GM18498 (cell line): ENCODE results near the gene COL19A1.

Experiments used
- ATAC-seq: cut with Tn5 transposase; IDR thresholded peaks from one replicate; pipeline ENCODE4 v1.9.1; 2021; ENCODE audit warnings: mild to moderate bottlenecking, moderate library complexity; ENCODE audit not compliant: unreplicated experiment

The COL19A1 gene

GRCh38 chr6:70118670-70119069 is 252.3 kb downstream of the COL19A1 start:
- ATAC-seq, result no peak

- ATAC-seq, result no peak
Measured at GRCh38 chr6:70119218-70119835, 253.0 kb downstream of the COL19A1 start.

- no peak for ATAC-seq
Measured at GRCh38 chr6:70124443-70124842, 258.1 kb downstream of the COL19A1 start.

GRCh38 chr6:70124882-70125545 is 258.7 kb downstream of the COL19A1 start:
- ATAC-seq, result no peak

GRCh38 chr6:70125602-70126001 is 259.2 kb downstream of the COL19A1 start:
- no peak for ATAC-seq

GRCh38 chr6:70129341-70129740 is 263.0 kb downstream of the COL19A1 start:
- no peak for ATAC-seq

GRCh38 chr6:70130865-70131264 is 264.5 kb downstream of the COL19A1 start:
- ATAC-seq, result peak; percentile 11

- ATAC-seq, result peak; percentile 88
Measured at GRCh38 chr6:70131528-70131927, 265.2 kb downstream of the COL19A1 start.

GRCh38 chr6:70133246-70133645 is 266.9 kb downstream of the COL19A1 start:
- no peak for ATAC-seq

- no peak for ATAC-seq
Measured at GRCh38 chr6:70134542-70134941, 268.2 kb downstream of the COL19A1 start.

- ATAC-seq, result no peak
Measured at GRCh38 chr6:70135219-70136160, 269.1 kb downstream of the COL19A1 start.

GRCh38 chr6:70136996-70137395 is 270.6 kb downstream of the COL19A1 start:
- ATAC-seq, result no peak

GRCh38 chr6:70140496-70140895 is 274.1 kb downstream of the COL19A1 start:
- no peak for ATAC-seq

GRCh38 chr6:70142034-70142433 is 275.7 kb downstream of the COL19A1 start:
- no peak for ATAC-seq

GRCh38 chr6:70145178-70145577 is 278.8 kb downstream of the COL19A1 start:
- no peak for ATAC-seq

- no peak for ATAC-seq
Measured at GRCh38 chr6:70149209-70149788, 282.9 kb downstream of the COL19A1 start.

GRCh38 chr6:70150521-70150920 is 284.2 kb downstream of the COL19A1 start:
- no peak for ATAC-seq

- no peak for ATAC-seq
Measured at GRCh38 chr6:70151616-70152015, 285.3 kb downstream of the COL19A1 start.

GRCh38 chr6:70152786-70153185 is 286.4 kb downstream of the COL19A1 start:
- no peak for ATAC-seq

GRCh38 chr6:70157086-70157485 is 290.7 kb downstream of the COL19A1 start:
- ATAC-seq, result no peak

- no peak for ATAC-seq
Measured at GRCh38 chr6:70160276-70160675, 293.9 kb downstream of the COL19A1 start.
